ENCODE measurements around the gene RPL32.
A peak's percentile ranks its signal among the peaks of the same experiment; 100 is the strongest.

The RPL32 gene

GRCh38 chr3:12824299-12824698, 17.1 kb downstream of the RPL32 start:
- TF ChIP-seq CTCF (IDR thresholded peaks at IDR 0.05; ENCODE audit: control insufficient read depth, extremely low read depth, insufficient read depth), result no peak
- H3K4me3 ChIP-seq (ENCODE audit: low read depth, low read length), result no peak overlapping the region

GRCh38 chr3:12822725-12823373, 18.5 kb downstream of the RPL32 start:
- no peak overlapping the region for H3K4me3 ChIP-seq (ENCODE audit: low read depth, low read length)
- peak; percentile 53 for TF ChIP-seq CTCF (IDR thresholded peaks at IDR 0.05; ENCODE audit: control insufficient read depth, extremely low read depth, insufficient read depth)
- DNase-seq (ENCODE audit: low read depth), result no peak

More at GRCh38 chr3:12824299-12824698, 17.1 kb downstream of the RPL32 start:
- DNase-seq (ENCODE audit: low read depth), result no peak

- TF ChIP-seq CTCF (IDR thresholded peaks at IDR 0.05; ENCODE audit: control insufficient read depth, extremely low read depth, insufficient read depth), result no peak
- DNase-seq (ENCODE audit: low read depth), result no peak
- no peak overlapping the region for H3K4me3 ChIP-seq (ENCODE audit: low read depth, low read length)
These were observed 22.6 kb downstream of the RPL32 start for GRCh38 chr3:12818773-12819172.

- DNase-seq (ENCODE audit: low read depth), result no peak
These were observed 23.1 kb downstream of the RPL32 start for GRCh38 chr3:12818273-12818672.

GRCh38 chr3:12817343-12817710, 24.0 kb downstream of the RPL32 start:
- no peak overlapping the region for H3K4me3 ChIP-seq (ENCODE audit: low read depth, low read length)
- no peak for TF ChIP-seq CTCF (IDR thresholded peaks at IDR 0.05; ENCODE audit: control insufficient read depth, extremely low read depth, insufficient read depth)
- DNase-seq (ENCODE audit: low read depth), result no peak

More at GRCh38 chr3:12818273-12818672, 23.1 kb downstream of the RPL32 start:
- TF ChIP-seq CTCF (IDR thresholded peaks at IDR 0.05; ENCODE audit: control insufficient read depth, extremely low read depth, insufficient read depth), result no peak
- H3K4me3 ChIP-seq (ENCODE audit: low read depth, low read length), result no peak overlapping the region

- H3K4me3 ChIP-seq (ENCODE audit: low read depth, low read length), result no peak overlapping the region
- TF ChIP-seq CTCF (IDR thresholded peaks at IDR 0.05; ENCODE audit: control insufficient read depth, extremely low read depth, insufficient read depth), result no peak
- no peak for DNase-seq (ENCODE audit: low read depth)
These were observed 24.6 kb downstream of the RPL32 start for GRCh38 chr3:12816521-12817342.
